Stimulated activated CD4-positive, alpha-beta T cell treated with anti-CD3 and anti-CD28 coated beads, Interleukin-1b, Interleukin-23, amount 100 ng/mL, for 4 hours (primary cell): ENCODE measurements around the gene AKAP13.

Source experiments
- DNase-seq, 2 donors: peaks; one replicate each; pipeline ENCODE4 v3.0.0-alpha.2; 2020; ENCODE audit warnings: low read depth in 2 of 2

Gene AKAP13

GRCh38 chr15:85733416-85733815 lies 353.0 kb downstream of the AKAP13 start:
- no peak for DNase-seq

GRCh38 chr15:85737061-85737460 lies 356.7 kb downstream of the AKAP13 start:
- DNase-seq = no peak

GRCh38 chr15:85741021-85741421 lies 360.6 kb downstream of the AKAP13 start:
- DNase-seq = no peak

DNA sequence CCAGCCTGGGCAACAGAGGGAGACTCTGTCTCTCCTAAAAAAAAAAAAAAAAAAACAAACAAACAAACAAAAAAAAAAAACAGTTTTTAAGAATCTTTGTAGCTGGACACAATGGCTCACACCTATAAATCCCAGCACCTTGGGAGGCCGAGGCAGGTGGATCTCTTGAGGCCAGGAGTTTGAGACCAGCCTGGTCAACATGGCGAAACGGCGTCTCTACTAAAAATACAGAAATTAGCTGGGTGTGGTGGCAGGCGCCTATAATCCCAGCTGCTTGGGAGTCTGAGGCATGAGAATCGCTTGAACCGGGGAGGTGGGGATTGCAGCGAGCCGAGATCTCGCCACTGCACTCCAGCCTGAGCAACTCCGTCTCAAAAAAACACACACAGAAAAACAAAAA lies 361.3 kb downstream of the AKAP13 start:
- no peak for DNase-seq

DNA sequence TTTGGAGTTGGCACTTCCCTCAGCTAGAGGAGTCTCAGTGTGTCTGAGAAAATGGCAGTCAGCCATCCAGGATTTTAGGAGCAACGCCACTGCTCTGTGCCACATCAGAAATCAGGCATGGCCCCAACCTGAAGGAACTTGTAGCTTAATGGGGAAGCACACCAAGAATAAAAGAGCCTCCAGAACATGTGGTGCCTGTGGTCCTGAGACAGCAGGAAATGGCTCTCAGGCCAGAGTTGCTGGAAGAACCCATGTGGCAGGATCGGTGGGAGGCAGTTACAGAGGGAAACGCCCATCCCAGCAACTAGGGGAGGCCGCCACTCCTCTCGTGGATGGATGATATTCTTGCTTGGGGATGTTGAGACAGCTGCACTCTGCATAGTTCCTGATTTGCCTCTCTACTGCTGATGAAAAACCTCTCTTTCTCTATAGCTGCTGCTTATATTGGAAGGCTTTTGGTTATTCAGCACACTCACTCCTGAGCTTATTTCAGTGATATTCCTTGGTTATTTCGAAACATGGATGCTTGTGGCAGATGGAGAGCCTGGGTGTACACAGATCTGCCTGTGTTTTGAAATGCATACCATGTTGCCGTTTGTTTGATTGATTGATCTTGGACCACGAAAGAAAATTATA lies 361.9 kb downstream of the AKAP13 start:
- DNase-seq = no peak

GRCh38 chr15:85743392-85744055 lies 363.1 kb downstream of the AKAP13 start:
- no peak for DNase-seq

DNA sequence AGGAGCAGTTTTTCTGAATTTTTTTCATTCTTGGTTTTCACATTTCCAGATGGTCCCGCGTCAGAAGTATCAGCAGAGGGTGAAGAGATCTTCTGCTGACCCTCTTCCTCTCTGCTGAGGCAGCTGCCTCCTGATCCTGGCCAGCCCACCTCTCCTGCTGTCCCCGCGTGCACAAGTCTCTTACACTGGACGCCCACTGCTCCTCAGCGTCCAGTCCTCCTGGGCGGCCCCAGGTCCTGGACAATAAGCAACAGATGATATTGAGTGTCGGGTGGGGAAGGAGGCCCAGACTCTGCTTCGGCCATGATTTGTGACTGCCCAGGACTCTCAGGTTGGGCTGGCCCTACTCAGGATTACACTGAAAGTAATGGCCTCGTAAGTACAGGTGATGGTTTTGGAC lies 364.2 kb downstream of the AKAP13 start:
- DNase-seq = no peak

DNA sequence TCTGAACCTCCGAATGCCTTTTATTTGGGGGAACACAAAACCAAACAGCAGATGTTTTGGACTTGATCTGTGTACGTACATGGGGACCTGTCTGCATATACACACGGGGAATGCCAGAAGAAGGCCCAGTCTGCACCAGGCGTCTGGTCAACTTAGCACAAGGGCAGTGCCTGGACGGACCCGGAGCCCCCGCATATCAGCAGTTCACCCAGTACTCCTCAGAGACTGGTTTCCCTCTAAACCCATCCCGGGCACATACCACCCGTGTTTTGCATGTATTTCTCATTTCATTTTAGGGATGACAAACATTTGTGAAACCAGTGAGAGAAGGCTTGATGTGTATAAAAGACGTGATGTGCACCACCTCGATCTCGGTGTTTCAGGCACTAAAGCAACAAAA lies 364.6 kb downstream of the AKAP13 start:
- no peak for DNase-seq

DNA sequence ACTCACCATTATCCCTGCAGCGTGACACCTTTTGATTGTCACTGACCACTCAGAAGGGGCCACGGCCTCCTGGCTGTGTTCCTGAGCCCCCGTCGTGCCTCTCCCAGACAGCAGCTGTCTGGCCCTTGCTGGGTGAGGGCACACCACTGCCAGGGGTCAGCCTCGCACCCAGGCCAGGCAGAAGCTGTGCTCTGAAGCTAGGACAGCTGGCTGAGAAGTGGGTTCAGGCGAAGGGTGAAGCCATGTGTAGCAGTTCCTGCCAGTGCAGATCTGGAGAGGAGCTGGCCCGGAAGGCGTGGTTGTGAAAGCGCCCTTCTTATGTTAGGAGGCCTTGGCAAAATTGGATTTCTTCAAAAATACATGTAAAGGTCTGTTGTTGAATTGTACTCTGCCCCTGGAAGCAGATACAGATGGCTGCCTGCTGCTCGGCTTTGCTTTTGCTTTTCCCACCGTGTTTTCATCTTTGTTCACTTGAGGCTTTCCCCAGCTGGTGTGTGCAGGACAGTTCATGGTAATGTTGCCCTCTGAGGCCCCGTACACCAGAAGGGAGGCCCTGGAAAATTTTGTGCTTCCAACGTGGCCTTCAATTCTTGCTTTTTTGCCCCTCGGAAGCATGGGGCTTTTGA lies 365.2 kb downstream of the AKAP13 start:
- no peak for DNase-seq

DNA sequence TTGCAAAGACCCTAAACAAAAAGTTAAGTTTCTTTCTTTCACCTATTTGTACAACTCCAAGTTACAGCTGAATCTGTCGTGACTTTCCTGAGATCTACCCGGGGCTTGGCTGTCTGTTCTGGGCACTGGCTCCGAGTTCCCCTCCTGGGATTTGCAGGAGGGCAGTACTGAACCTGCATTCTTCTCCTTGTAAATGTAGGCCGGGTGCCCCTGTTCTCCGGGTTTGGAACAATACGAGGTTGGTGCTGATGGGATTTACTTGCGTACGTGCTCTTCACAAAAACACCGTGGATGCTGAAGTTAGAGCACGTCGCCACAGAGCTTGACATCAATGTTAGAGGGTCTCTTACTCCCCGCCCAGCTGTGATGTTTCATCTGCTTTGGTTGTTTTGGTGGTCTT lies 366.2 kb downstream of the AKAP13 start:
- no peak for DNase-seq

DNA sequence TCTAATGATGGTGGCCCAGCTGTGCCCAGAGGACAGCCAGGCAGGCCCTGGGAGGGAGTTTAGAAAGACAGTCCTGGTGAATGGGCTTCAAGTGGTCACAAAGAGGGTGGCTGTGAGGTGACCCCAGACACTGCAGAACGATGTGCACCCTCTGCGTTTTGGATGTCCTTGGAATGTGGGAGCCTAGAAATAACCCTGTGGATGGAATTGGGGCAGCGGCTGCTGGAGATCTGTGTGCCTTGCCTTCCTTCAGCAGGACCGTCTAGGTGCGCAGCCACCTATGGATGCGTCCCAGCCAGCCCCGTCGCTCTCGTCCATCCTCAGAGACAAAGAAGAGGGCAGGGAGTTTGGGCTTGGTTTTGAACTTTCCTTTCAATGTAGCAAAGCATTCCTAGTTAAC lies 367.8 kb downstream of the AKAP13 start:
- no peak for DNase-seq

DNA sequence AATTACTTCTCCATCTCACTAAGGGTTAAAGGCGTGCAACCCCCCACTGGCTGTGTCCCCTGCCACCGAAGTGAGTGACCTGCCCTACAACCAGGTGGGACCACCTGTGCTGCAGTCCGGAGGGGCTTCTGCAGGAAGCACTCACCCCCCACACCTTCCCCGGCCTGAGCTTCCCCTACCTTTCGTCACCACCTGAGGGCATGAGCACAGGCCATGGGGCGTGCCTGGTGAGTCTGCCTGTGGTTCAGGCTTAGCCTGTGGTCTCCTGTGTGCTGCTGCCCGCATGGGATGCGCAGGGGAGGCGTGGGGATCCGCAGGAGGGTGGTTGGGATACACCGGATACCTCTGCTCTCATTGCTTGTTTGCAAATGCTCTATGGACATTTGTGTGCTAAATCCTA lies 368.3 kb downstream of the AKAP13 start:
- DNase-seq = no peak

- DNase-seq = no peak
Observed at GRCh38 chr15:85749261-85750151, 369.1 kb downstream of the AKAP13 start.

- no peak for DNase-seq
Observed at GRCh38 chr15:85750319-85751290, 370.2 kb downstream of the AKAP13 start.

- no peak for DNase-seq
Observed at GRCh38 chr15:85751291-85752123, 371.1 kb downstream of the AKAP13 start.

GRCh38 chr15:85752124-85752475 lies 371.7 kb downstream of the AKAP13 start:
- DNase-seq = no peak

GRCh38 chr15:85752491-85752961 lies 372.1 kb downstream of the AKAP13 start:
- no peak for DNase-seq

- no peak for DNase-seq
Observed at GRCh38 chr15:85753261-85753660, 372.9 kb downstream of the AKAP13 start.

DNA sequence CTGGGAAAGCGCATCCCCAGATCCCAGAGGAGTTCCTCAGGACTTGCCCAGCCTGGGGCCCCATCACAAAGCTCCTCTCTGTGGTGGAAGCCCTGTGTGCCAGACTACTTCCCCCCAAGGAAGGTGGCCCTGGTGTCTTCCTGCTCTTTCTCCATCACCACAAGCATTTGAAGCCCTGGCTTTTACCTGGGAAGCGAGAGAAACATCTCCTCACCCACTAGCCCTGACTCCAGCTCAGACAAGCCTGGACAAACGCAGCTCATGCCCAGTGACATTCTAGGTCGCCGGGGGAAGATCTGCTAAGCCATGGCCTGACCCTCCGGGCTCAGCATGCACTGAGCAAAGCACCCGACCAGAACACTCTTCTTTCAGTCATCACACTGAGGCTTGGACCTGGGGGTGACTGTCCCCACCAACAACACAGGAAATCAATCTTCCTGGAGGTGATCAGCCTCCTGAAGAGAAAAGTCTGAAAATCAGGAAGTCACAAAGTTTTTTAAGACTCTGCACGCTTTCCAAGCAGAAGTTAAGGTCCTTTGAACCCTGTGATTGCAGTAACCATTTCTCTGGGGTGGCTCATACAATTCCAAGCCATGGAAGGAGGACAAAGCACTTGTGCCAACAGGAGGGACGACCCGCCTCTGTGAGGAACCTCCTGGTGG lies 373.5 kb downstream of the AKAP13 start:
- no peak for DNase-seq

DNA sequence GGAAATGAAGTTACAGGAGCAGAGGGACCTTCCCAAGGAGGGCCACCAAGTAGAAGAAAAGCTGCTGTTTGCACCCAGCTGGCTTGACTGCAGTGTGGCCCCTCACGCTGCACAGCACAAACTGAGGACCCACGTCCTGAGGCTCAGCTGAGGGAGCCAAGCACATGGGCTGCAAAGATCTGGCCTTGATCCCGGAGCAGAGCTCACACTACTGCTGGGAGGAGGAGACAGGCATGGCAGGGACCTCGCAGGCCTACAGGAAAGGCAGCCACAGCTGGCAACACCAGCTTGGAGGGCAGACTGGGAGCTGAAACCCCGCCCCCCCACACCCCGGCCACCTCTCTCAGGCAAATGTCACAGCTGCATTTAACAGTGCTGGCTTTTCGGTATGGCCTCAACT lies 374.6 kb downstream of the AKAP13 start:
- DNase-seq = no peak
